Measurements from ENCODE around the gene SEPTIN2. TPM values are rescaled to one million over a fixed set of nuclear protein-coding genes. Genes with fewer than 3 reads are reported as not detected.

Gene SEPTIN2
- total RNA-seq, 1 experiment from 2014 or later = 500 TPM

GRCh38 chr2:241364781-241365180 is 49.1 kb downstream of the SEPTIN2 start:
- Histone ChIP-seq H3K4me2 (no peak overlapping the region), H3K4me1 (replicated peaks; ENCODE audit: insufficient read depth) (peaks cover 10% of the 10 kb centered on the region; the same call in 1 of the 2 replicates), H4K20me1 (ENCODE audit: insufficient read depth) (no peaks in the 10 kb centered on the region; the same call in 1 of the 2 replicates), H3K36me3 (ENCODE audit: low read depth) (0 out of 2 replicates have a peak, but pooled peaks cover 15% of the 10 kb centered on the region), H3K4me3 (no peak overlapping the region), H3K27me3 (ENCODE audit: insufficient read depth, low read depth) (no peaks in the 10 kb centered on the region), H2AFZ (no peak overlapping the region), H3K79me2 (ENCODE audit: low read depth) (peaks cover 85% of the 10 kb centered on the region), H3K27ac (0 out of 2 replicates have a peak overlapping the region, but pooled peaks have one; percentile 9), H3F3A (ENCODE audit: insufficient read depth, low read depth) (no peaks in the 10 kb centered on the region), H3K9me3 (ENCODE audit: insufficient read depth, low read depth) (no peaks in the 10 kb centered on the region), H3K9me2 (ENCODE audit: insufficient read depth) (no peaks in the 10 kb centered on the region)
- ChIA-PET CTCF (interaction anchor here (0.9 kb wide), 1 partner anchor 1131 kb away, joined by 4 read pairs; no protein-coding TSS in a partner anchor), POLR2A (ENCODE audit: unreplicated experiment) (no interaction called here)
- intact Hi-C loops (cut with micrococcal nuclease; ENCODE audit: unreplicated experiment) = no loop called here
- DNase-seq = no peak
- TF ChIP-seq EZH2 (IDR thresholded peaks at IDR 0.05; ENCODE audit: low read depth) (no peak), CTCF (conservative IDR thresholded peaks at IDR 0.05) (no peak)
- BruUV-seq (replicated peaks) = no TSS peak

- no peaks in the 10 kb centered on the region for H3F3A ChIP-seq (ENCODE audit: insufficient read depth, low read depth)
- no peak overlapping the region for H3K4me2 ChIP-seq
- peaks cover 84% of the 10 kb centered on the region for H3K79me2 ChIP-seq (ENCODE audit: low read depth)
- CTCF ChIA-PET = no interaction called here
- no TSS peak for BruUV-seq (replicated peaks)
- no peak overlapping the region for H3K4me3 ChIP-seq
- H3K9me2 ChIP-seq (ENCODE audit: insufficient read depth) = no peaks in the 10 kb centered on the region
- 0 out of 2 replicates have a peak, but pooled peaks cover 15% of the 10 kb centered on the region for H3K36me3 ChIP-seq (ENCODE audit: low read depth)
- no peak overlapping the region for H3K27ac ChIP-seq
- H3K27me3 ChIP-seq (ENCODE audit: insufficient read depth, low read depth) = no peaks in the 10 kb centered on the region
- POLR2A ChIA-PET (ENCODE audit: unreplicated experiment) = interaction anchor here (0.6 kb wide), 1 partner anchor 138 kb away, joined by 3 read pairs; no protein-coding TSS in a partner anchor
- DNase-seq = no peak
- no peak overlapping the region for H2AFZ ChIP-seq
- intact Hi-C loops (cut with micrococcal nuclease; ENCODE audit: unreplicated experiment) = no loop called here
- no peaks in the 10 kb centered on the region; the same call in 1 of the 2 replicates for H4K20me1 ChIP-seq (ENCODE audit: insufficient read depth)
- H3K4me1 ChIP-seq (replicated peaks; ENCODE audit: insufficient read depth) = peaks cover 10% of the 10 kb centered on the region; the same call in 1 of the 2 replicates
- TF ChIP-seq CTCF (conservative IDR thresholded peaks at IDR 0.05) (no peak), EZH2 (IDR thresholded peaks at IDR 0.05; ENCODE audit: low read depth) (no peak)
- H3K9me3 ChIP-seq (ENCODE audit: insufficient read depth, low read depth) = no peaks in the 10 kb centered on the region
Observed at GRCh38 chr2:241366678-241367077, 51.0 kb downstream of the SEPTIN2 start.

- TF ChIP-seq EZH2 (IDR thresholded peaks at IDR 0.05; ENCODE audit: low read depth) = no peak
- TF ChIP-seq CTCF (conservative IDR thresholded peaks at IDR 0.05) = no peak
Observed at GRCh38 chr2:241368643-241369042, 52.9 kb downstream of the SEPTIN2 start.

More at GRCh38 chr2:241368643-241369042, 52.9 kb downstream of the SEPTIN2 start:
- ChIA-PET CTCF (interaction anchor here (0.6 kb wide), 1 partner anchor 173 kb away, joined by 7 read pairs; no protein-coding TSS in a partner anchor), POLR2A (ENCODE audit: unreplicated experiment) (interaction anchor here (0.6 kb wide), 1 partner anchor 11 kb away, joined by 3 read pairs; no protein-coding TSS in a partner anchor)
- Histone ChIP-seq H3K4me2 (no peak overlapping the region), H3K79me2 (ENCODE audit: low read depth) (peaks cover 87% of the 10 kb centered on the region), H3K36me3 (ENCODE audit: low read depth) (0 out of 2 replicates have a peak, but pooled peaks cover 15% of the 10 kb centered on the region), H3F3A (ENCODE audit: insufficient read depth, low read depth) (peaks cover 8% of the 10 kb centered on the region; the same call in 1 of the 2 replicates), H3K27me3 (ENCODE audit: insufficient read depth, low read depth) (no peaks in the 10 kb centered on the region), H2AFZ (no peak overlapping the region), H4K20me1 (ENCODE audit: insufficient read depth) (no peaks in the 10 kb centered on the region; the same call in 1 of the 2 replicates), H3K4me3 (no peak overlapping the region), H3K9me2 (ENCODE audit: insufficient read depth) (no peaks in the 10 kb centered on the region), H3K27ac (no peak overlapping the region), H3K4me1 (replicated peaks; ENCODE audit: insufficient read depth) (peaks cover 28% of the 10 kb centered on the region), H3K9me3 (ENCODE audit: insufficient read depth, low read depth) (no peaks in the 10 kb centered on the region)
- DNase-seq = no peak
- BruUV-seq (replicated peaks) = no TSS peak
- intact Hi-C loops (cut with micrococcal nuclease; ENCODE audit: unreplicated experiment) = no loop called here
